ENCODE measurements around the gene GNAT2.
A peak's percentile ranks its signal among the peaks of the same experiment; 100 is the strongest.

The GNAT2 gene

GRCh38 chr1:109659997-109660690, 40.7 kb upstream of the GNAT2 start:
- H3K36me3 ChIP-seq: no peaks in the 10 kb centered on the region
- H3K4me3 ChIP-seq (ENCODE audit: low read depth, low read length): no peak overlapping the region

GRCh38 chr1:109659145-109659544, 39.7 kb upstream of the GNAT2 start:
- no peak for TF ChIP-seq CTCF (IDR thresholded peaks at IDR 0.05; ENCODE audit: low read depth, low read length)
- H3K27me3 ChIP-seq (ENCODE audit: insufficient read depth, low read depth, severe bottlenecking): no peaks in the 10 kb centered on the region
- no peaks in the 10 kb centered on the region for H3K36me3 ChIP-seq
- no peak for DNase-seq
- no peak overlapping the region for H3K27ac ChIP-seq
- no peaks in the 10 kb centered on the region for H3K9me3 ChIP-seq (ENCODE audit: severe bottlenecking)
- no peak overlapping the region for H3K4me3 ChIP-seq (ENCODE audit: low read depth, low read length)

More at GRCh38 chr1:109659997-109660690, 40.7 kb upstream of the GNAT2 start:
- no peaks in the 10 kb centered on the region for H3K27me3 ChIP-seq (ENCODE audit: insufficient read depth, low read depth, severe bottlenecking)
- no peaks in the 10 kb centered on the region for H3K9me3 ChIP-seq (ENCODE audit: severe bottlenecking)
- H3K27ac ChIP-seq: no peak overlapping the region
- no peak for TF ChIP-seq CTCF (IDR thresholded peaks at IDR 0.05; ENCODE audit: low read depth, low read length)
- DNase-seq: peak; percentile 58

GRCh38 chr1:109658533-109659042, 39.2 kb upstream of the GNAT2 start:
- DNase-seq: no peak
- Histone ChIP-seq H3K27me3 (ENCODE audit: insufficient read depth, low read depth, severe bottlenecking) (no peaks in the 10 kb centered on the region), H3K36me3 (no peaks in the 10 kb centered on the region), H3K4me3 (ENCODE audit: low read depth, low read length) (no peak overlapping the region), H3K27ac (no peak overlapping the region), H3K9me3 (ENCODE audit: severe bottlenecking) (no peaks in the 10 kb centered on the region)
- no peak for TF ChIP-seq CTCF (IDR thresholded peaks at IDR 0.05; ENCODE audit: low read depth, low read length)

- Histone ChIP-seq H3K27ac (no peak overlapping the region), H3K36me3 (no peaks in the 10 kb centered on the region), H3K9me3 (ENCODE audit: severe bottlenecking) (no peaks in the 10 kb centered on the region), H3K27me3 (ENCODE audit: insufficient read depth, low read depth, severe bottlenecking) (no peaks in the 10 kb centered on the region), H3K4me3 (ENCODE audit: low read depth, low read length) (no peak overlapping the region)
- DNase-seq: no peak
- no peak for TF ChIP-seq CTCF (IDR thresholded peaks at IDR 0.05; ENCODE audit: low read depth, low read length)
Observed at GRCh38 chr1:109657970-109658369, 38.6 kb upstream of the GNAT2 start.

GRCh38 chr1:109657395-109657794, 38.0 kb upstream of the GNAT2 start:
- no peaks in the 10 kb centered on the region for H3K27me3 ChIP-seq (ENCODE audit: insufficient read depth, low read depth, severe bottlenecking)
- no peak overlapping the region for H3K27ac ChIP-seq
- DNase-seq: no peak
- H3K9me3 ChIP-seq (ENCODE audit: severe bottlenecking): no peaks in the 10 kb centered on the region
- H3K36me3 ChIP-seq: no peaks in the 10 kb centered on the region
- TF ChIP-seq CTCF (IDR thresholded peaks at IDR 0.05; ENCODE audit: low read depth, low read length): no peak
- H3K4me3 ChIP-seq (ENCODE audit: low read depth, low read length): no peak overlapping the region

Data from WERI-Rb-1 (cell line).